Measurements from ENCODE around the gene TEP1.

DNA sequence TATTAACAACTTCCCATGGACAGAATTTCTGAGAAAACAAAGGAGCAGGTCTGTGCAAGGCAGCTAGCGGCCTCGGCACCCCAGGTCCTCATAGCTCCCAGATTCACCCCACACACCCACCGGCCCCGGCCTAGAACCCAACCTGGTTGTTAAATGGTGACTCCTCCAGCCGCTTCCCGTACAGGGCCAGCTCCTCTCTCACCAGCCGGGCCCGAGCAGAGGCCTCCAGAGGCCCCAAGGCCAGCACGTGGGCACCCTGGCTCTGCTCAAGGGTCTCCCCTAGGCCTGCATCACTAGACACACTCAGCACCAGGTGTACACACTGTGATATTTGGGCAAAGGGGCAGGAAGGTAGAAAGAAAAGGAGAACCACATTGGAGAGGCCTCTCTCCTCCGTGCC, 30.3 kb downstream of the TEP1 start:
- TF ChIP-seq CTCF (IDR thresholded peaks at IDR 0.05) (no peak), POLR2AphosphoS5 (IDR thresholded peaks at IDR 0.05) (no peak), POLR2A (IDR thresholded peaks at IDR 0.05; ENCODE audit: low read depth) (no peak)

All from esophagus muscularis mucosa (tissue), 3 donors.